Raji (cell line): ENCODE measurements around the gene TOP1.

Experiments used
- POLR2A ChIP-seq: IDR thresholded peaks from 2 replicates; pipeline ENCODE4 v1.6.1; 2011; ENCODE audit warnings: low read depth, low read length, control low read depth; ENCODE audit not compliant: insufficient read depth

Gene TOP1

GRCh38 chr20:41054847-41055230, 26.2 kb downstream of the TOP1 start:
- TF ChIP-seq POLR2A, result no peak

GRCh38 chr20:41055679-41056078, 27.1 kb downstream of the TOP1 start:
- TF ChIP-seq POLR2A, result no peak

GRCh38 chr20:41057999-41058673, 29.5 kb downstream of the TOP1 start:
- no peak for TF ChIP-seq POLR2A

DNA sequence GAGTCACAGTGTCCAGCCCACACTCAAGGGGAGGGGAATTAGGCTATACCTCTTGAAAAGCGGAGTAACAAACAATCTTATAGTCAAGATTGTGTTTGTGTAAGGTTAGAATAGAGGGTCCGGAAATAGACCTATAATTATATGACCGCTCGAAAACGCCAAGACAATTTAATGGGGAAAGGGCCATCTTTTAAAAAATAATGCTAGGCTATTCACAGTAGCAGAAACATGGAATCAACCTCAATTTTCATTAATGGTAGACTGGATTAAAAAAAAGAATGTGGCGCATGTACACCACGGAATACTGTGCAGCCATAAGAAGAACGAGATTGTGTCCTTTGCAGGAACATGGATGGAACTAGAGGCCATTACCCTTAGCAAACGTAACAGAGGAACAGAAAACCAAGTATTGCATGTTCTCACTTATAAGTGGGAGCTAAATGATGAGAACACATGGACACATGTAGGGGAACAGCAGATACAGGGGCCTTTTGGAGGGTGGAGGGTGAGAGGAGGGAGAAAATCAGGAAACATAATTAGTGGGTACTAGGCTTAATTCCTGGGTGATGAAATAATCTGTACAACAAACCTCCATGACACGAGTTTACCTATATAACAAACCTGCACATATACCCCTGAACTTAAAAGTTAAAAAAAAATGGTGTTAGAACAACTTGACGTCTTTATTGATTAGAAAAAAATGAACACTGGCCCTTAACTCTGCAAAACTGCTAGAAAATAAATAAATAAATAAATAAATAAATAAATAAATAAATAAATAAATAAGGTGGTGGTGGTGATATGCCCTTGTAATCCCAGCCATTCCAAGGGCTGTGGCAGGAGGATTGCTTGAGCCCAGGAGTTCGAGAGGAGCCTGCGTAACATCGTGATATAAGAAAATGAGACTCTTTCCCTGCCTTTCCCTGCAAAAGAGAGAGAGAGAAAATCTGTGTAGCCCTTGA, 30.3 kb downstream of the TOP1 start:
- no peak for TF ChIP-seq POLR2A

DNA sequence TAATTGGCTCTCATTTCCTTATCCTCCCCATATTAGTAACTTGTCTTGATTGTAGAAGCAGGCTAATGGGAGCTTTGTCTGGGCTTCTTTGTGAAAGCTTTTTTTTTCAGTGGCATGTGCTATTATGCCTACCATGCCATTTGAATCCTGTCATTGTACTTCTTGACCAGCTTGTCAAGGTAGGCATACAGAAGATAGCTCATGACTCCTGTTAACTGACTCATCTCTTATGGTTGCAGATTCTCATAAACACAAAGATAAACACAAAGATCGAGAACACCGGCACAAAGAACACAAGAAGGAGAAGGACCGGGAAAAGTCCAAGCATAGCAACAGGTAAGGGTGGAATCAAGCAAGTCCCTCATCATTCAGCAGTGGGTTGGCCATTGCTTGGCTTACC, 32.5 kb downstream of the TOP1 start:
- TF ChIP-seq POLR2A, result no peak

DNA sequence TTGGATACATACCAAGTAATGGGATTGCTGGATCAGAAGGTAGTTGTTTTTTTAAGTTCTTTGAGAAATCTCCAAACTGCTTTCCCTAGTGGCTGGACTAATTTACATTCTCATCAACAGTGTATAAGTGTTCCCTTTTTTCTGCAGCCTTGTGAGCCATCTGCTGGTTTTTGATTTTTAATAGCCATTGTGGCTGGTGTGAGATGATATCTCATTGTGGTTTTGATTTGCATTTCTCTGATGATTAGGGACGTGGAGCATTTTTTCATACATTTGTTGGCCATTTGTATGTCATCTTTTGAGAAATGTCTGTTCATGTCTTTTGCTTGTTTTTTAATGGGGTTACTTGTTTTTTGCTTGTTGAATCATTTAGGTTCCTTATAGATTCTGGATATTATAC, 34.8 kb downstream of the TOP1 start:
- no peak for TF ChIP-seq POLR2A

DNA sequence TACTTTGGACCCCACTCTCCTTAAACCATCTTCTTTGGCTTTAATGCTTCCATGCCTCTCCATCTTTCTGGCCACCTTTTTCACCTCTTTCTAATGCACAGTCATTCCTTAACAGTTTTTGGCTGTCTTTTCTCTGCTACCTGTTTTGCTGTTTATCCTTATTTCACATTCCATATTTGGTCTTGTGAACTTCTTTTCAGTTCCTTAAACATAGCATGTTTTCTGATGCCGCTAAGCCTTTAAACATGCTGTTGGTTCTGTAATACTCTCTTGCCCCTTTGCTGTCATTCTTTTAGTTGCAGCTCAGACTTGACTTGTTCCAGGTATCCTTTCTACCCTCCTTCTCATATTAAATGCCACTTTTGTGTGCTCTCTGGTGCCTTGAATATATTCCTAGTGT, 35.8 kb downstream of the TOP1 start:
- no peak for TF ChIP-seq POLR2A

- TF ChIP-seq POLR2A, result no peak
These were observed 37.1 kb downstream of the TOP1 start for GRCh38 chr20:41065716-41066115.

- TF ChIP-seq POLR2A, result no peak
These were observed 40.2 kb downstream of the TOP1 start for GRCh38 chr20:41068806-41069205.

DNA sequence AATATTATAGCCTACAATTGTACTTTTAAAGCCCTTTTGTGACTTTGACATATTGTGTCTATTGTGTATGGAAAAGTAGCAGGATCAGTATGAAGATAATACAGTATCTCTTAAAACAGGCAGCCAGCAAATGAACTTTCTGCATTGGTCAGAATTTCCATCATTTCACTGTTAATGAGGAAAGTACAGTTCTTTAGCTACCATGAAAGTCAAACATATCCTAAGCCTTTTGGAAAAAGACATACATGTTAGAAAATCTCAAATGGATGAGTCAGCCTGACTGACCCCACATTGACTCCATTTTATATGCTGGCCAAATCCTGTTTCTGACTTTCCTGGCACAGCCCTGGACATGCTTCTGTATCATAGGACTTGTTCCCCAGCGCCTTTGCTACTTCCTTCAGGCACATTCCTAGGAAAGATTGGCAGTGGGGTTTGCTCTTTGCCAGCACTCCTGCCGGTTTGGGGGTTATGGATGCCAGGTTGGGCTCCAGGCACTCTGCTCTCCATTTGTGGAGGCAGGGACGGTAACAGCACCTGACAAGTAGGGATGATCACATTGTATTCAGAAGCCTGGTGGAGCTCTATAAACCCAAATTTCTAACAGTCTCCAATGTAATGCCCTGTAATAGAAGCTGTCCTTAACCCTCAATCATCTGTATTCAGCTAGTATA, 43.7 kb downstream of the TOP1 start:
- TF ChIP-seq POLR2A, result no peak

DNA sequence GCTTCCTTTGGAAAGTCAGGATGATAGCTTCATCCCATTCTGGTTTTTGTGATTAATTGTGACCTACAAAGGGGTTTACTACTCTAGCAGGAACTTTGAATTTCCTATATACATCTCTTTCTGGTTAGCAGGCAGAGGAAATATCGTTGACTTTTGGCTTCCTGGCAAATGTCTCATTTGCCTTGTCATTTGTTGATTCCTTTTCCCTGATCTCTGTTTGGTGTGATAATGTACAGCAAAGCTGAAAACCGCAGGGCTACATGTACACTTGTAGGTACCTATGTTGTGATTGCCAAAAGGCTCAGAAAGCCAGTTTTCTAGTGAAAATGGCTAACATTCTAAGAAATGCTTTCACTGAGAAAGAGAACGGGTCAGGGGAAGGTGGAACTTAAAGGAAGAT, 44.3 kb downstream of the TOP1 start:
- no peak for TF ChIP-seq POLR2A

DNA sequence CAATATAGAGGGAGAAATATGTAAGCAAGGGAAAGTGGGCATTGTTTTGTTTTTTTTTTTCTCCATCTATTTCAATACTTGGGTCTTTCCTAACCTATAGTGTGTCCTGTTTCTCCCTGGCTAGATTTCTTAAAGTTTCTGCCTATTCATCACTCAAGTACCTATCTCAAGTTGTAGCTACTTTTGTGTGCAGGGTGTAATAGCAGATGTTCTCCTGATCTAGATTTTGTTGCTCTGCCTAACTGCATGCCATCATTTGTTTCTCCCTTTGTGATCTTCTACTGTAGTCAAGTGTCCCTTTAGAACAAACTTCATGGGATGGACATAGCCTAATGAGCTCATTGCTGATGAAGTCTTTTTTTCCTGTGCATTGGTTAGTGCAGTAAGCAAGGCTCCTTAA, 45.8 kb downstream of the TOP1 start:
- TF ChIP-seq POLR2A, result no peak

DNA sequence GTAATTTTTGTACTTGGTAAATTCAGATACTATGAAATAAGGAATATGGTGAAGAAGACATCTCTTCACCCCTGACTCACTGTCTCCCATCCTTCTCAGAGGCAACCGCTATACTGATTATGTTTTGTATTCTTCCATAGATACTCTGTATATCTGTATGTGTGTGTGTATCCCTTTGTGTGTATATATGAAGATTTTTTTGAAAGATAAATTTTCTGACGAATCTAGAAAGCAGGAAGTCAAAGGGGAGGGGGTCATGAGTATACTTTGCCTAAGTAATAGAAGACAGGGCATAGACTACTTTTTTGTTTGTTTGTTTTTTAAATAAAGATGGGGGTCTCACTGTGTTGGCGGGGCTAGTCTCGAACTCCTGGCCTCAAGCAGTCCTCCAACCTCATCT, 48.2 kb downstream of the TOP1 start:
- no peak for TF ChIP-seq POLR2A

GRCh38 chr20:41078329-41078728, 49.7 kb downstream of the TOP1 start:
- TF ChIP-seq POLR2A, result no peak

DNA sequence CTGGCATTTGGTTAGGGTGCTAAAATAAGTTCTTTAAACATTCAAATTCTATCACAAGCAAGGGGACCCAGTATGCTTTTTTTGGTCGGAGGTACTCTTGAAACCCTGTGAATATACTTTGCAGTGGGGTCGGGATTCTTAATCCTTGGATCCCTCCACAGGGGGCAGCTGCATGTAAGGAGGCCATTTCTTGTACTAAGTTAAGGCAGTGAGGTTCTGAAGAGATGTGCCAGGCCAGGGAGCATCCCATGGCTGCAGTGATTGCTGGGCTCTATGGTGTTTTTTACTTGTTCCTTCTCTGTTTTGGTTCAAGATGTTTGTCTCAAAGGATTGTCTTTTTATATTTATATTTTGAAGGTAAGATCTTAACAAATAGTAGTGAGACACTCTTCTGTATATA, 50.4 kb downstream of the TOP1 start:
- no peak for TF ChIP-seq POLR2A

DNA sequence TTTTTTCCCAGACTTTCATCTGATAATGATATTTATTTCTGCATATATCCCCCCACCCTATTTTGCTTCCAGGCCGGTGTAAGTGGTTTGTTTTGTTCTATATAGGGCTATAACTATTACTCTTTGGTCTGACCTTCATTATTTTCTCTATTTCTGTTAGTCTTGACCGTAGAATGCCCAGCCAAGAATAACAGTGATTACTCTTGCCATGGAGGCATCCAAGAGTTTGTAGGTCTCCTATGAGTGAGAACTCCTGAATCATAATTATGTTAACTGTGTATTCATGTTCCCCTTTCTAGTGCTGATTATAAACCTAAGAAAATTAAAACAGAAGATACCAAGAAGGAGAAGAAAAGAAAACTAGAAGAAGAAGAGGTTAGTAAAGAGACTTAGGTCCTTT, 52.2 kb downstream of the TOP1 start:
- no peak for TF ChIP-seq POLR2A
